Mucosa of rectum (tissue), 2 donors: ENCODE measurements around the gene SPATA31A6.
"Not testable (repeated sequence)": the region's sequence is repeated elsewhere in the genome, so short reads cannot be mapped to it uniquely, and the experiment has no call there.

Experiments used
- H3K27ac ChIP-seq, 2 donors: one replicate each; pipeline ENCODE4 v1.7.0; 2013; ENCODE audit warnings: inconsistent platforms in 2 of 2, low read depth in 2 of 2, low read length in 2 of 2
- H3K27me3 ChIP-seq, 2 donors: one replicate each; pipeline ENCODE4 v1.7.0; 2013; ENCODE audit warnings: low read length in 2 of 2; ENCODE audit not compliant: control insufficient read depth in 2 of 2, insufficient read depth in 2 of 2
- H3K36me3 ChIP-seq, 2 donors: one replicate each; pipeline ENCODE4 v1.7.0; 2013; ENCODE audit warnings: low read length in 2 of 2; ENCODE audit not compliant: control insufficient read depth in 2 of 2, insufficient read depth in 2 of 2
- H3K4me1 ChIP-seq, 2 donors: one replicate each; pipeline ENCODE4 v1.7.0; 2013; ENCODE audit warnings: low read length in 2 of 2, mild to moderate bottlenecking in 1 of 2; ENCODE audit not compliant: control insufficient read depth in 2 of 2, insufficient read depth in 2 of 2
- H3K4me3 ChIP-seq, 2 donors: one replicate each; pipeline ENCODE4 v1.7.0; 2013; ENCODE audit warnings: low read length in 2 of 2
- H3K9ac ChIP-seq, 2 donors: one replicate each; pipeline ENCODE4 v1.7.0; 2013; ENCODE audit warnings: low read length in 2 of 2, low read depth in 1 of 2, mild to moderate bottlenecking in 1 of 2
- H3K9me3 ChIP-seq, 2 donors: one replicate each; pipeline ENCODE4 v1.7.0; 2013; ENCODE audit warnings: low read length in 2 of 2; ENCODE audit not compliant: control insufficient read depth in 2 of 2
- donor health status: healthy.
- donor health status: Normal muscosa, but diverticular disease.

SPATA31A6 gene

DNA sequence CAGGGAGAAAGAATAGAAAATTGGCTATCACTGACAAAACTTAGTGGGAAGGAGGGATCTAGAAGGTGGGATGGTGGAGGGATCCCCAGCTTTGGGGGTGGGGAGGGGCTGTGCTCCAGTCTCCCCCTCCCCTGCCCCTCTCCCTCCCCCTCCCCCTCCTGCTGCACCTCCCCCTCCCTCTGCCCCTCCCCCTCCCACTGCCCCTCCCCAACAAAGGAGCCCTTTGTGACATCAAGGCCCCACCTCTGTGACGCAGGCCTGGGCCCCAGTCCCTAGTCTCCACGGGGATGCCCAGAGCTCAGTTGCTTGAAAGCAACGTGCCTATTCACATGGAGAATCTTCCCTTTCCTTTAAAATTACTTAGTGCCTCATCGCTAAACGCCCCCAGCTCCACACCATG, at the start of gene SPATA31A6:
SPATA31A6 (plus strand) TSS at position 301 of the 400 bp plus-strand sequence; CDS start at position 330, 29 bp downstream.
- not testable (repeated sequence) for H3K4me3 ChIP-seq, H3K9ac ChIP-seq, H3K27ac ChIP-seq, H3K4me1 ChIP-seq, H3K27me3 ChIP-seq, H3K9me3 ChIP-seq, H3K36me3 ChIP-seq

DNA sequence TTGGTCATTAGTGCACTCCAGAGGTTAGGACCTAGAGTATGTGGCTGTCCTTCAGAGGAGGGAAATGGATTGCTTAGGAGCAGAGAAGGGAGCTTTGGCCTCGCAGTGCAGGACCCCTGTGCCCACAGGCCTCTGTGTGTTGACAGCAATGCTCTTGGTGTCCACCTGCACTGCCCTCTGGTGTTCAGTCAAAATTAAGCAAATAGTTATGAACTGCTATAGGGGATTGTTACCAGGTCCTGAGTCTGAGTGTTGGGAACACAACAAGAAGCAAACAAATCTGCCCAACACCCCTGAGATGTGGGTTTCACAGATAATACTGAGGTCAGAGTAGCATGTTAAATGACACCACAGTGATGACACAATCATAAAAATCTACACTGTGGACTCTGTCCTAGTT, 23.2 kb upstream of the SPATA31A6 start:
- not testable (repeated sequence) for H3K36me3 ChIP-seq, H3K27me3 ChIP-seq, H3K27ac ChIP-seq, H3K4me1 ChIP-seq, H3K9ac ChIP-seq, H3K4me3 ChIP-seq, H3K9me3 ChIP-seq

DNA sequence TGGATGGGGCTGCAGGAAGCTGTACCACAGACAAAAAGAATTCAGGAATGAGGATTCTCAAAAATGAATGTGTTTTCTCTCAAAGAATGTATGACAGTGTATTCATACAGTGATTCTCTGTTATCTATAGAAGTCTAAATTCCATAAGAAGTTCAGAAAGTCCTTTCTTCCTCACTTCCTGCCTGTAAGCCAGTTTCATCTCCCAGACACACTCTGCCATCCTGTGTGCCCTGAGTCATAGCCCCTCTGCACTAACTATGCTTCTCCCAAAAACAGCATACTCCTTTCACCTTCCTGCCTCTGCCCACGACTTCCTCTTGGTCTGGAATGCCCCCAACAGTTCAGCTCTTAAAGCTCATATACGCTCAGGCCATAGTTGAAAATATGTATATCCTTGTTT, 36.4 kb downstream of the SPATA31A6 start:
- not testable (repeated sequence) for H3K9me3 ChIP-seq, H3K4me1 ChIP-seq, H3K9ac ChIP-seq, H3K4me3 ChIP-seq, H3K36me3 ChIP-seq, H3K27ac ChIP-seq, H3K27me3 ChIP-seq

DNA sequence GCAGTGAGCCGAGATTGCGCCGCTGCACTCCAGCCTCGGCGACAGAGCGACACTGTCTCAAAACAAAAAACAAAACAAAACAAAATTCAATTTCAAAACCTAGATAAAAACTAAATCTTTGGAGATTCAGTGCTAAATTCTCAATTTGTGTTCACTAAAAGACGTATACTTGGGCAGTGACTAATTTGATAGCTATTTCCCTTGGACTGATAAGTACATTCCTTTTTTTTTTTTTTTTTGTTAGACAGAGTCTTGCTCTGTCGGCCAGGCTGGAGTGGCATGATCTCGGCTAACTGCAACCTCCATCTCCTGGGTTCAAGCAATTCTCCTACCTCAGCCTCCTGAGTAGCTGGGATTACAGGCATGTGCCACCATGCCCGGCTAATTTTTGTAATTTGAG, 39.8 kb downstream of the SPATA31A6 start:
- not testable (repeated sequence) for H3K27me3 ChIP-seq, H3K9me3 ChIP-seq, H3K36me3 ChIP-seq, H3K9ac ChIP-seq, H3K27ac ChIP-seq, H3K4me1 ChIP-seq, H3K4me3 ChIP-seq

DNA sequence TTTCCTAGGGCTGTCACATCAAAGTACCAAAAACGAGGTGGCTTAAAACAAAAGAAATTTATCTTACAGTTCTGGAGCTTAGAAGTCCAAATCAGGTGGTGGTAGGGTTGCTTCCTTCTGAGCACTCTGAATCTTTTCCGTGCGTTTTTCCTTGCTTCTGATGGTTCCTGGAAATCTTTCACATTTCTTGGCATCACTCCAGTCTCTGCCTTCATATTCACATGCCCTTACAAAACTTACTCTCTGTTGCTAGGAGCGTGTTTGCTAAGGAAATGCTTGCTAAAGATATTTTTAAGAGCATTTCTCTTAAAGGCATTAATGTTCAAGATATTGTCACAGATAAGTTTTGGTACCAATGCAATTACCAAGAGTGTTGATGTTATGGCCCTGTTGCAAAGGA, 49.6 kb downstream of the SPATA31A6 start:
- not testable (repeated sequence) for H3K36me3 ChIP-seq, H3K27ac ChIP-seq, H3K9me3 ChIP-seq

DNA sequence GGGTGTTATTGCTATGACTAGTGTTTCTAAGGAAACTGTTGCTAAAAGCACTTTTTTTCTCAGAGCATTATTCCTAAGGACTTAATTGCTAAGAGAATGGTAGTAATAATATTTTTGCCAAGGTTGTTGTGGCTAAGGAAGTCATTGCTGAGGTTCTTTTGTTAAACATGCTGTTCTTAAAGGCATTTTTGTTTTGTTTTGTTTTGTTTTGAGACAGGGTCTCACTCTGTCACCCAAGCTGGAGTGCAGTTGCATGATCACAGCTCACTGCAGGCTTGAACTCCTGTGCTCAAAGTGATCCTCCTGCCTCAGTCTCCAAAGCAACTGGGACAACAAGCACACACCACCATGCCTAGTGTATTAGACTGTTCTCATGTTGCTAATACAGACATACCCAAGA, 51.2 kb downstream of the SPATA31A6 start:
- not testable (repeated sequence) for H3K27ac ChIP-seq

More for the DNA sequence above, 49.6 kb downstream of the SPATA31A6 start:
- not testable (repeated sequence) for H3K27me3 ChIP-seq, H3K9ac ChIP-seq, H3K4me1 ChIP-seq, H3K4me3 ChIP-seq

DNA sequence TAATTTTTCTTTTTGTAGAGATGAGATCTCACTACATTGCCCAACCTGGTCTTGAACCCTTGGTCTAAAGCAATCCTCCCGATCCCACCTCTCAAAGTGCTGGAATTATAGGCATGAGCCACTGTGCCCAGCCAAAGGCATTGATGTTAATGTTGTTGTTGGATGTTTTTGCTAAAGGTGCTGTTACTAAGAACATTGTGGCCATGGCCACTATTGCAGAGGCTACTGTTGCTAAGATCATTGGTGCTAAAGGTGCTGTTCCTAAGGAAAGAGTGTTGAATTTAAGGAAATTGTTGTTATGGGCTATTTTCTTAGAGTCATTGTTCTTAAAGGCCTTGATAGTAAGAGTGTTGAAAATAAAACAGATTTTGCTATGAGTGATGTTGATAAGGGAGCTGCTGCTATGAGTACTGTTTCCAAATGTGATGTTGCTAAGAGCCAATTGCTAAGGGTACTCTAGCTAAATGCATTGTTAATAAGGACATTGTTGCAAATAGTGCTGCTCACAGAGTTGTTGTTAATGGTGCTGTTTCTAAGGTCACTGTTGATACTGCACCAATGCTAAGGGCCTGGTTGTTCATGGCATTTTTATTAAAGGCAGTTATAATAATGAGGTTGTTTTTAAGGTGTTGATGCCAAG, 52.0 kb downstream of the SPATA31A6 start:
- H3K27ac ChIP-seq, H3K9me3 ChIP-seq, H3K9ac ChIP-seq, H3K36me3 ChIP-seq, H3K27me3 ChIP-seq, H3K4me3 ChIP-seq, H3K4me1 ChIP-seq: not testable (repeated sequence)

More for the DNA sequence above, 51.2 kb downstream of the SPATA31A6 start:
- not testable (repeated sequence) for H3K9me3 ChIP-seq, H3K9ac ChIP-seq, H3K4me3 ChIP-seq, H3K27me3 ChIP-seq, H3K4me1 ChIP-seq, H3K36me3 ChIP-seq

DNA sequence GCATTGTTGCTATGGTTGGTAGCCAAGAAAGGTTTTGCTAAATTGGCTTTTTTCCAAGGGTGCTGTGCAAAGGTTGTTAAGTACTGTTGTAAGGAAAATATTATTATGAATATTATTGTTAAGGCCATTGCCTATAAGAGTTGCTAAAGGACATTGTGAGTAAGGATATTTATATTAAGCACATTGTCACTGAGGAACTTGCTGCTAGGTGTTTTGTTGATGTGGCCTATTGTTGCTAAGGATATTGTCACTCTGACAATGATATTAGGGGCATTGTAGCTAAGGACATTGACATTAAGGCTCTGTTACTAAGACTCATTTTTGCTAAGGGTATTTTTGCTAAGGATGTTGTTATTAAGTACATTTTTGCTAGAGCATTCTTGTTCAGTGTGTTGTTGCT, 52.6 kb downstream of the SPATA31A6 start:
- not testable (repeated sequence) for H3K36me3 ChIP-seq, H3K4me1 ChIP-seq, H3K27me3 ChIP-seq, H3K9ac ChIP-seq, H3K9me3 ChIP-seq, H3K4me3 ChIP-seq, H3K27ac ChIP-seq

DNA sequence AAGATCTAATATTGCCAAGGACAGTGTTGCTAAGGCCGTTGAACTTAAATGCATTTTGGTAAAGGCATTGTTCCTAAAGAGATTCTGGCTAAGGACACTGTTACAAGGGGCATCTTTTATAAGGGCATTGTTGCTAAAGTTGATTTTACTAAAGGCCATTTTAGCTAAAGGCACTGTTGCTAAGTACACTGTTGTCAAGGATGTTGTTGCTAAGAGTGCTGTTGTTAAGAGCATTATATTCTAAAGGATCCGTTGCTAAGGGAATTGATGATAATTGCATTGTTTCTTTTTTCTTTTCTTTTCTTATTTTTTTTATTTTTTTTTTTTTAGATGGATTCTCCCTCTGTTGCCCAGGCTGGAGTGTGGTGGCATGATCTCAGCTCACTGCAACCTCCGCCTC, 53.9 kb downstream of the SPATA31A6 start:
- H3K4me1 ChIP-seq, H3K27me3 ChIP-seq, H3K9ac ChIP-seq, H3K4me3 ChIP-seq, H3K36me3 ChIP-seq, H3K27ac ChIP-seq, H3K9me3 ChIP-seq: not testable (repeated sequence)

DNA sequence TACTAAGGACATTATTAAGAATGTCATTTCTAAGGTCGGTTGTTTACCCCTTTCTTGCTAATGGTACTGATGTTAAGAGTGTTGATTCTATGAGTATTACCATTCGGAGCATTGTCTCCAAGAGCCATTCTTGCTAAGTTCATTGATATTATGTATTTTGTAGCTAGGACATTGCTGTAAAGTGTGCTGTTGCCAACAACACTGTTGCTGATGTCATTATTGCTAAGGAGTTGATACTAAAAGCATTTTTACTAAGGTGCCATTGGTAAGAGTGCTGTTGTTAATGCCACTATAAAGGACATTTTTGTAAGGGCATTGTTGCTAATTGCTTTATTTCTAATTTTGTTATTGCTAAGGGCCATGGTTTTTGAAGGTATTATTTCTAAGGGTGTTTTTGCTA, 55.4 kb downstream of the SPATA31A6 start:
- not testable (repeated sequence) for H3K9ac ChIP-seq, H3K27ac ChIP-seq, H3K4me3 ChIP-seq, H3K27me3 ChIP-seq, H3K36me3 ChIP-seq, H3K9me3 ChIP-seq, H3K4me1 ChIP-seq
